GM12875 (cell line): ENCODE measurements around the gene CARD11.

Experiments
- H3K4me3 ChIP-seq: one replicate; pipeline ENCODE4 v1.5.1; 2011; ENCODE audit warnings: low read depth, low read length, control low read depth
- CTCF ChIP-seq: IDR thresholded peaks from 2 replicates; pipeline ENCODE4 v1.5.1; 2011; ENCODE audit warnings: low read depth, mild to moderate bottlenecking, control low read depth, inconsistent platforms, low read length, moderate library complexity, borderline replicate concordance; ENCODE audit not compliant: insufficient read depth

The CARD11 gene

GRCh38 chr7:2979951-2980350, 63.7 kb downstream of the CARD11 start:
- TF ChIP-seq CTCF: no peak
- peak overlapping the region; percentile 38 for H3K4me3 ChIP-seq

- TF ChIP-seq CTCF: peak; percentile 38; the same call in 1 of the 2 replicates
- peak overlapping the region; percentile 38 for H3K4me3 ChIP-seq
These were observed 64.5 kb downstream of the CARD11 start for GRCh38 chr7:2979201-2979631.

GRCh38 chr7:2978408-2978807, 65.3 kb downstream of the CARD11 start:
- H3K4me3 ChIP-seq: peak overlapping the region; percentile 38
- TF ChIP-seq CTCF: no peak

- H3K4me3 ChIP-seq: no peak overlapping the region
- TF ChIP-seq CTCF: no peak
These were observed 67.8 kb downstream of the CARD11 start for GRCh38 chr7:2975821-2976371.

- TF ChIP-seq CTCF: no peak
- H3K4me3 ChIP-seq: no peak overlapping the region
These were observed 69.4 kb downstream of the CARD11 start for GRCh38 chr7:2974093-2974819.

GRCh38 chr7:2972835-2973161, 70.9 kb downstream of the CARD11 start:
- no peak overlapping the region for H3K4me3 ChIP-seq
- no peak for TF ChIP-seq CTCF
